ENCODE results near the gene ZSCAN22. TPM values are rescaled to one million over a fixed set of nuclear protein-coding genes. Genes with fewer than 3 reads are reported as not detected.
A peak's percentile ranks its signal among the peaks of the same experiment; 100 is the strongest.

ZSCAN22 gene
- total and polyA plus RNA-seq, 2 of the 4 experiments (the other 2 are of a cell fraction): 2.2 to 2.5 TPM

DNA sequence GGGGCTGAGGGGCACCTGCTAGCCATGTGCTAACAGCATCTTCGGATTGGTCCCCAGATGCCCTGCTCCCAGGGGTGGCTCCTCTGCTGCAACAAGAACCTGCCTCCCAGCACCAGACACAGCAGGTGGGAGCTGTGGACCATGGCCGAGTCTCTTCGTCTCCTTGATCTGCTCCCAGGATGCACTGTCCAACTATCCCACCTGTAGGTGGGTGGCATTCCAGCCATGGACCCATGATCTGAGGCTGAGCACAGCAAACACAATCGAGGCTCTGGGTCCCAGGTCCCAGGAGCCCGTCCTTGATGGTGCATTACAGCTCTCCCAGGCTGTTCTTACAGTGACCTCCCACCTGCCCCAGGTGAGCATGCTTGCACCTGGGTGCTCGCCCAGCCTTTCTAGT is 52.5 kb downstream of the ZSCAN22 start:
- ATAC-seq (ENCODE audit: low read depth) (no peak), DNase-seq (no peak)
- no peak overlapping the region for H2BK20ac ChIP-seq (ENCODE audit: low read depth, low read length)
- H3K27me3 ChIP-seq (ENCODE audit: control insufficient read depth, insufficient read depth, low read length): no peaks in the 10 kb centered on the region
- no peak overlapping the region for H3K4ac ChIP-seq (ENCODE audit: low read depth, low read length)
- no peak overlapping the region for H2AK5ac ChIP-seq (ENCODE audit: low read depth, low read length)
- no peak overlapping the region; the same call in 1 of the 2 replicates for H3K4me2 ChIP-seq (ENCODE audit: low read depth, low read length)
- no peak overlapping the region for H3K14ac ChIP-seq (replicated peaks; ENCODE audit: low read depth, low read length)
- no peak overlapping the region for H3K23ac ChIP-seq (ENCODE audit: low read depth, low read length)
- H2AK9ac ChIP-seq (replicated peaks; ENCODE audit: low read depth, low read length, poor library complexity): peak overlapping the region; percentile 55
- no peaks in the 10 kb centered on the region for H3K9me3 ChIP-seq (ENCODE audit: control insufficient read depth, insufficient read depth, low read length)
- no peak overlapping the region for H3K56ac ChIP-seq (ENCODE audit: extremely low read depth, insufficient read depth, low read length)
- ChIA-PET CTCF (no interaction called here), POLR2A (ENCODE audit: unreplicated experiment) (no interaction called here)
- no peak overlapping the region for H2AFZ ChIP-seq (replicated peaks; ENCODE audit: low read length, poor library complexity)
- no peak overlapping the region for H3K27ac ChIP-seq (ENCODE audit: insufficient read depth, low read length)
- no peaks in the 10 kb centered on the region for H4K20me1 ChIP-seq (ENCODE audit: insufficient read depth, low read length)
- intact Hi-C loops (cut with micrococcal nuclease): no loop called here
- peak overlapping the region in 1 of 2 experiments; percentile 93; a peak in 1 of 4 replicates for H4K8ac ChIP-seq (ENCODE audit: low read depth in 2 of 2, low read length in 2 of 2)
- H3K18ac ChIP-seq (ENCODE audit: low read depth, low read length): no peak overlapping the region
- peaks cover 14 to 27% of the 10 kb centered on the region in 2 experiments; a peak in 3 of 4 replicates for H3K79me1 ChIP-seq (ENCODE audit: low read depth in 1 of 2, low read length in 2 of 2)
- H3K4me3 ChIP-seq (ENCODE audit: insufficient read depth, low read depth, low read length): no peak overlapping the region
- dilution Hi-C loops (cut with HindIII; ENCODE audit: low sequenced_read_pairs, unreplicated experiment): no loop called here
- in situ Hi-C loops (cut with MboI; ENCODE audit: low sequenced_read_pairs): no loop called here
- no peak overlapping the region for H4K5ac ChIP-seq (ENCODE audit: low read depth, low read length)
- H2BK120ac ChIP-seq (ENCODE audit: low read depth, low read length): no peak overlapping the region
- H3K9me1 ChIP-seq (ENCODE audit: insufficient read depth, low read length): peaks cover 16% of the 10 kb centered on the region
- WGBS, 2 experiments (ENCODE audit: extremely low coverage in 2 of 2, insufficient read length in 1 of 2): no CpG with 5 or more reads among the region's 6 CpGs
- peaks cover 9% of the 10 kb centered on the region; the same call in 1 of the 2 replicates for H3K4me1 ChIP-seq (ENCODE audit: control insufficient read depth, insufficient read depth, low read length)
- no peak overlapping the region for H3K9ac ChIP-seq (ENCODE audit: low read depth, low read length)
- H4K91ac ChIP-seq (ENCODE audit: insufficient read depth, low read depth, low read length): no peak overlapping the region
- no peak overlapping the region for H2BK15ac ChIP-seq (ENCODE audit: low read depth, low read length)
- no TSS peak for BruUV-seq (replicated peaks)
- no peaks in the 10 kb centered on the region for H3K36me3 ChIP-seq (ENCODE audit: control insufficient read depth, insufficient read depth, low read length)
- no peak overlapping the region for H2BK5ac ChIP-seq (ENCODE audit: low read depth, low read length, poor library complexity, severe bottlenecking)
- TF ChIP-seq FOS (IDR thresholded peaks at IDR 0.05; ENCODE audit: low read depth, low read length): no peak
- TF ChIP-seq MAZ (IDR thresholded peaks at IDR 0.05; ENCODE audit: borderline replicate concordance, low read depth, low read length): no peak
- TF ChIP-seq MAFK (IDR thresholded peaks at IDR 0.05; ENCODE audit: low read depth, low read length): no peak
- no peak for TF ChIP-seq CEBPB (IDR thresholded peaks at IDR 0.05; ENCODE audit: low read depth, low read length)
- TF ChIP-seq, protein P1, sequence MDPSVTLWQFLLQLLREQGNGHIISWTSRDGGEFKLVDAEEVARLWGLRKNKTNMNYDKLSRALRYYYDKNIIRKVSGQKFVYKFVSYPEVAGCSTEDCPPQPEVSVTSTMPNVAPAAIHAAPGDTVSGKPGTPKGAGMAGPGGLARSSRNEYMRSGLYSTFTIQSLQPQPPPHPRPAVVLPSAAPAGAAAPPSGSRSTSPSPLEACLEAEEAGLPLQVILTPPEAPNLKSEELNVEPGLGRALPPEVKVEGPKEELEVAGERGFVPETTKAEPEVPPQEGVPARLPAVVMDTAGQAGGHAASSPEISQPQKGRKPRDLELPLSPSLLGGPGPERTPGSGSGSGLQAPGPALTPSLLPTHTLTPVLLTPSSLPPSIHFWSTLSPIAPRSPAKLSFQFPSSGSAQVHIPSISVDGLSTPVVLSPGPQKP (IDR thresholded peaks at IDR 0.05; ENCODE audit: borderline replicate concordance, low read depth, low read length): no peak
- TF ChIP-seq RCOR1 (IDR thresholded peaks at IDR 0.05; ENCODE audit: insufficient replicate concordance, low read length): no peak
- no peak for TF ChIP-seq BHLHE40 (IDR thresholded peaks at IDR 0.05; ENCODE audit: low read depth, low read length)
- TF ChIP-seq MXI1 (IDR thresholded peaks at IDR 0.05; ENCODE audit: borderline replicate concordance, low read depth, low read length): no peak
- TF ChIP-seq, protein P2, sequence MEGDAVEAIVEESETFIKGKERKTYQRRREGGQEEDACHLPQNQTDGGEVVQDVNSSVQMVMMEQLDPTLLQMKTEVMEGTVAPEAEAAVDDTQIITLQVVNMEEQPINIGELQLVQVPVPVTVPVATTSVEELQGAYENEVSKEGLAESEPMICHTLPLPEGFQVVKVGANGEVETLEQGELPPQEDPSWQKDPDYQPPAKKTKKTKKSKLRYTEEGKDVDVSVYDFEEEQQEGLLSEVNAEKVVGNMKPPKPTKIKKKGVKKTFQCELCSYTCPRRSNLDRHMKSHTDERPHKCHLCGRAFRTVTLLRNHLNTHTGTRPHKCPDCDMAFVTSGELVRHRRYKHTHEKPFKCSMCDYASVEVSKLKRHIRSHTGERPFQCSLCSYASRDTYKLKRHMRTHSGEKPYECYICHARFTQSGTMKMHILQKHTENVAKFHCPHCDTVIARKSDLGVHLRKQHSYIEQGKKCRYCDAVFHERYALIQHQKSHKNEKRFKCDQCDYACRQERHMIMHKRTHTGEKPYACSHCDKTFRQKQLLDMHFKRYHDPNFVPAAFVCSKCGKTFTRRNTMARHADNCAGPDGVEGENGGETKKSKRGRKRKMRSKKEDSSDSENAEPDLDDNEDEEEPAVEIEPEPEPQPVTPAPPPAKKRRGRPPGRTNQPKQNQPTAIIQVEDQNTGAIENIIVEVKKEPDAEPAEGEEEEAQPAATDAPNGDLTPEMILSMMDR (conservative IDR thresholded peaks at IDR 0.05; ENCODE audit: low read depth, low read length): no peak
- no peak for TF ChIP-seq NFE2L2 (IDR thresholded peaks at IDR 0.05; ENCODE audit: low read depth, low read length)
- TF ChIP-seq, protein P3, sequence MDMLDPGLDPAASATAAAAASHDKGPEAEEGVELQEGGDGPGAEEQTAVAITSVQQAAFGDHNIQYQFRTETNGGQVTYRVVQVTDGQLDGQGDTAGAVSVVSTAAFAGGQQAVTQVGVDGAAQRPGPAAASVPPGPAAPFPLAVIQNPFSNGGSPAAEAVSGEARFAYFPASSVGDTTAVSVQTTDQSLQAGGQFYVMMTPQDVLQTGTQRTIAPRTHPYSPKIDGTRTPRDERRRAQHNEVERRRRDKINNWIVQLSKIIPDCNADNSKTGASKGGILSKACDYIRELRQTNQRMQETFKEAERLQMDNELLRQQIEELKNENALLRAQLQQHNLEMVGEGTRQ (IDR thresholded peaks at IDR 0.05; ENCODE audit: low read depth, low read length): no peak
- no peak for TF ChIP-seq RFX5 (IDR thresholded peaks at IDR 0.05; ENCODE audit: low read depth, low read length)
- no peak for TF ChIP-seq RAD21 (IDR thresholded peaks at IDR 0.05; ENCODE audit: low read length)
- no peak for TF ChIP-seq SMC3 (IDR thresholded peaks at IDR 0.05; ENCODE audit: low read depth, low read length)
- TF ChIP-seq POLR2A (IDR thresholded peaks at IDR 0.05; ENCODE audit: low read depth, low read length): no peak
